Gastroesophageal sphincter (tissue), 3 donors: Measurements from ENCODE around the gene CPA1.

Experiments
- POLR2AphosphoS5 ChIP-seq: sonication (generic); formaldehyde crosslinking; IDR thresholded peaks from one replicate; pipeline ENCODE4 v1.6.1; 2017; ENCODE audit warnings: antibody characterized with exemption
- TF ChIP-seq, protein P1 (sequence below), 4 experiments: fragments of 200-600 bp in 2 of 4; fragments of 450-650 bp in 2 of 4; sonication (generic) in 1 of 4; IDR thresholded peaks; one replicate each; pipeline ENCODE4 v1.5.1; 2017 to 2019; ENCODE audit warnings: antibody characterized with exemption in 4 of 4, mild to moderate bottlenecking in 2 of 4, moderate library complexity in 2 of 4

DNA sequence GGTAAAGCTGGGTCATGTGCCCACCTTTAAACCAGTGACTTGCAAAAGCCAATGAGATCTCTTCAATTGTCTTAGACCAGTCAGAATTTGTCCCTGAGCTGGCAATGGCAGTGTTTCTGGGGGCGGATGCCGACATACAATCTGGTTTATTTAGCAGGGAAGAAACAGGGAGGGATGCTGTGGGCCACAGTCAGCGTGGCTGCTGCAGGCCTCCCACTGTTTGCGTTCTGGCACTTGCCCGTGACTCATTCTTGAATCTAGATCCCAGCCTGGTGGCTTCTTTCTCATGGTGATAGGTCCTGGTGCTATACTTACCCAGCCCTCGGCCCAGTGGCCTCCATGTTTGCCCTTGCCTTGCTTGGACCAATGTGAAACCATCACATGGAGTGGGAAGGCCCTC lies 3.1 kb upstream of the CPA1 start:
- TF ChIP-seq, protein P1, sequence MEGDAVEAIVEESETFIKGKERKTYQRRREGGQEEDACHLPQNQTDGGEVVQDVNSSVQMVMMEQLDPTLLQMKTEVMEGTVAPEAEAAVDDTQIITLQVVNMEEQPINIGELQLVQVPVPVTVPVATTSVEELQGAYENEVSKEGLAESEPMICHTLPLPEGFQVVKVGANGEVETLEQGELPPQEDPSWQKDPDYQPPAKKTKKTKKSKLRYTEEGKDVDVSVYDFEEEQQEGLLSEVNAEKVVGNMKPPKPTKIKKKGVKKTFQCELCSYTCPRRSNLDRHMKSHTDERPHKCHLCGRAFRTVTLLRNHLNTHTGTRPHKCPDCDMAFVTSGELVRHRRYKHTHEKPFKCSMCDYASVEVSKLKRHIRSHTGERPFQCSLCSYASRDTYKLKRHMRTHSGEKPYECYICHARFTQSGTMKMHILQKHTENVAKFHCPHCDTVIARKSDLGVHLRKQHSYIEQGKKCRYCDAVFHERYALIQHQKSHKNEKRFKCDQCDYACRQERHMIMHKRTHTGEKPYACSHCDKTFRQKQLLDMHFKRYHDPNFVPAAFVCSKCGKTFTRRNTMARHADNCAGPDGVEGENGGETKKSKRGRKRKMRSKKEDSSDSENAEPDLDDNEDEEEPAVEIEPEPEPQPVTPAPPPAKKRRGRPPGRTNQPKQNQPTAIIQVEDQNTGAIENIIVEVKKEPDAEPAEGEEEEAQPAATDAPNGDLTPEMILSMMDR (IDR thresholded peaks at IDR 0.05) = no peak
- no peak for TF ChIP-seq POLR2AphosphoS5
